ENCODE measurements around the gene RASSF10.
A peak's percentile ranks its signal among the peaks of the same experiment; 100 is the strongest.

The RASSF10 gene

GRCh38 chr11:13012056-13012661 lies 3.0 kb downstream of the RASSF10 start:
- TF ChIP-seq JUND (IDR thresholded peaks at IDR 0.05; ENCODE audit: low read depth): no peak
- no peak for DNase-seq (ENCODE audit: low read depth in 1 of 2, low spot score in 1 of 2)
- in situ Hi-C loops (cut with HindIII; ENCODE audit: low pct_unique_long_range_greater_than_20kb, low sequenced_read_pairs): no loop called here

- in situ Hi-C loops (cut with HindIII; ENCODE audit: low pct_unique_long_range_greater_than_20kb, low sequenced_read_pairs): no loop called here
- no peak for TF ChIP-seq JUND (IDR thresholded peaks at IDR 0.05; ENCODE audit: low read depth)
- no peak for DNase-seq (ENCODE audit: low read depth in 1 of 2, low spot score in 1 of 2)
Observed at GRCh38 chr11:13013054-13013488, 4.0 kb downstream of the RASSF10 start.

- DNase-seq (ENCODE audit: low read depth in 1 of 2, low spot score in 1 of 2): no peak
- in situ Hi-C loops (cut with HindIII; ENCODE audit: low pct_unique_long_range_greater_than_20kb, low sequenced_read_pairs): no loop called here
- no peak for TF ChIP-seq JUND (IDR thresholded peaks at IDR 0.05; ENCODE audit: low read depth)
Observed at GRCh38 chr11:13015753-13016152, 6.6 kb downstream of the RASSF10 start.

- peak in 1 of 2 experiments; percentile 54 for DNase-seq (ENCODE audit: low read depth in 1 of 2, low spot score in 1 of 2)
- in situ Hi-C loops (cut with HindIII; ENCODE audit: low pct_unique_long_range_greater_than_20kb, low sequenced_read_pairs): no loop called here
- TF ChIP-seq JUND (IDR thresholded peaks at IDR 0.05; ENCODE audit: low read depth): no peak
Observed at GRCh38 chr11:13016415-13016814, 7.3 kb downstream of the RASSF10 start.

GRCh38 chr11:13019313-13019712 lies 10.2 kb downstream of the RASSF10 start:
- no peak for TF ChIP-seq JUND (IDR thresholded peaks at IDR 0.05; ENCODE audit: low read depth)
- DNase-seq (ENCODE audit: low read depth in 1 of 2, low spot score in 1 of 2): no peak
- in situ Hi-C loops (cut with HindIII; ENCODE audit: low pct_unique_long_range_greater_than_20kb, low sequenced_read_pairs): no loop called here

GRCh38 chr11:13023423-13023822 lies 14.3 kb downstream of the RASSF10 start:
- in situ Hi-C loops (cut with HindIII; ENCODE audit: low pct_unique_long_range_greater_than_20kb, low sequenced_read_pairs): no loop called here
- no peak for TF ChIP-seq JUND (IDR thresholded peaks at IDR 0.05; ENCODE audit: low read depth)
- no peak for DNase-seq (ENCODE audit: low read depth in 1 of 2, low spot score in 1 of 2)

GRCh38 chr11:13026722-13027121 lies 17.6 kb downstream of the RASSF10 start:
- no peak for DNase-seq (ENCODE audit: low read depth in 1 of 2, low spot score in 1 of 2)
- in situ Hi-C loops (cut with HindIII; ENCODE audit: low pct_unique_long_range_greater_than_20kb, low sequenced_read_pairs): no loop called here
- TF ChIP-seq JUND (IDR thresholded peaks at IDR 0.05; ENCODE audit: low read depth): no peak

GRCh38 chr11:13028322-13028721 lies 19.2 kb downstream of the RASSF10 start:
- in situ Hi-C loops (cut with HindIII; ENCODE audit: low pct_unique_long_range_greater_than_20kb, low sequenced_read_pairs): no loop called here
- TF ChIP-seq JUND (IDR thresholded peaks at IDR 0.05; ENCODE audit: low read depth): no peak
- DNase-seq (ENCODE audit: low read depth in 1 of 2, low spot score in 1 of 2): no peak

- TF ChIP-seq JUND (IDR thresholded peaks at IDR 0.05; ENCODE audit: low read depth): no peak
- in situ Hi-C loops (cut with HindIII; ENCODE audit: low pct_unique_long_range_greater_than_20kb, low sequenced_read_pairs): no loop called here
Observed at GRCh38 chr11:13029872-13030271, 20.8 kb downstream of the RASSF10 start.

GRCh38 chr11:13030857-13031256 lies 21.7 kb downstream of the RASSF10 start:
- peak in 1 of 2 experiments; percentile 33 for DNase-seq (ENCODE audit: low read depth in 1 of 2, low spot score in 1 of 2)
- no peak for TF ChIP-seq JUND (IDR thresholded peaks at IDR 0.05; ENCODE audit: low read depth)
- in situ Hi-C loops (cut with HindIII; ENCODE audit: low pct_unique_long_range_greater_than_20kb, low sequenced_read_pairs): no loop called here

More at GRCh38 chr11:13029872-13030271, 20.8 kb downstream of the RASSF10 start:
- DNase-seq (ENCODE audit: low read depth in 1 of 2, low spot score in 1 of 2): no peak

- no peak for DNase-seq (ENCODE audit: low read depth in 1 of 2, low spot score in 1 of 2)
- in situ Hi-C loops (cut with HindIII; ENCODE audit: low pct_unique_long_range_greater_than_20kb, low sequenced_read_pairs): no loop called here
- no peak for TF ChIP-seq JUND (IDR thresholded peaks at IDR 0.05; ENCODE audit: low read depth)
Observed at GRCh38 chr11:13031349-13031748, 22.2 kb downstream of the RASSF10 start.

GRCh38 chr11:13033760-13034533 lies 24.8 kb downstream of the RASSF10 start:
- no peak for DNase-seq (ENCODE audit: low read depth in 1 of 2, low spot score in 1 of 2)
- TF ChIP-seq JUND (IDR thresholded peaks at IDR 0.05; ENCODE audit: low read depth): no peak
- in situ Hi-C loops (cut with HindIII; ENCODE audit: low pct_unique_long_range_greater_than_20kb, low sequenced_read_pairs): no loop called here

- in situ Hi-C loops (cut with HindIII; ENCODE audit: low pct_unique_long_range_greater_than_20kb, low sequenced_read_pairs): no loop called here
- no peak for DNase-seq (ENCODE audit: low read depth in 1 of 2, low spot score in 1 of 2)
- TF ChIP-seq JUND (IDR thresholded peaks at IDR 0.05; ENCODE audit: low read depth): no peak
Observed at GRCh38 chr11:13035711-13036110, 26.6 kb downstream of the RASSF10 start.

Measured in T47D (cell line).